AG04449 (cell line): Measurements from ENCODE around the gene RHBDL3.
A peak's percentile ranks its signal among the peaks of the same experiment; 100 is the strongest.
"Not testable (repeated sequence)": the region's sequence is repeated elsewhere in the genome, so short reads cannot be mapped to it uniquely, and the experiment has no call there.

Experiments
- CTCF ChIA-PET: fragments of 350-600 bp; formaldehyde crosslinking; extraction: SDS; loops from one replicate; lab custom pipeline; 2021; ENCODE audit warnings: antibody characterized with exemption; lab: Yijun Ruan, JAX
- POLR2A ChIA-PET: fragments of 400-600, 350-600 bp; formaldehyde crosslinking; extraction: SDS; loops from one replicate; lab custom pipeline; 2020; ENCODE audit warnings: antibody characterized with exemption, inconsistent platforms; lab: Yijun Ruan, JAX
- DNase-seq: peaks from one replicate; pipeline ENCODE4 v3.0.0-alpha.2; 2010; ENCODE audit warnings: low read depth, low spot score
- H3K4me3 ChIP-seq: 2 replicates; pipeline ENCODE4 v1.5.1; 2011; ENCODE audit warnings: low read depth, mild to moderate bottlenecking, control low read depth, low read length
- TF ChIP-seq, protein P1 (sequence below): IDR thresholded peaks from one replicate; pipeline ENCODE4 v1.5.1; 2011; ENCODE audit warnings: mild to moderate bottlenecking, moderate library complexity, low read length, control low read depth, inconsistent platforms; ENCODE audit not compliant: insufficient read depth; ENCODE audit errors: missing control alignments

Gene RHBDL3

DNA sequence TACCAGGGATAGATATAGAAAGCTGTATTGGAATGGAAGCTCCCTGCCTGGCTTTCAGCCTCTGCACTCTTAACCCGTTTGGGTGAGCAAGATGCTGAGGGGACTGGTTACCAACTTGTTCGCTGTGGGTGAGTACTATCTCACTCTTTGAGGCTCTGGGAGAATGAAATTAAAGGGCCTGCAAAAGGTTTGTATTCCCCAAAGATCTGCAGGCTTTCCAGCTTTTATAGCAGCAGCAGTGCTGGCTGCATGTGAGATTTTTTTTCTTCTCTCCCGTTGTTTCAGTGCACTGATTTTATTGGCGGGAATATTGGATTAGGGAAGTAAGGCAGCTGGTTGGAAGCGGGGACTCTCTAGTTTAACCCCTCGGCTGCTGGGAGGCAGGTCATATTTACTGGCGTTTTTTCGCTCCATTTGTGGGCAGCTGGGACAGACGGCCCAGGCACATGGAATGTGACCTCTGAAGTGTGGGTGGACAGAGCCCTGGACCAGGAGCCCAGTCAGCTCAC, 45.5 kb downstream of the RHBDL3 start:
- POLR2A ChIA-PET: no interaction called here
- H3K4me3 ChIP-seq: no peak overlapping the region
- DNase-seq: no peak
- CTCF ChIA-PET: interaction anchor here (0.8 to 1.4 kb wide), 5 partner anchors 9 to 59 kb away, joined by 3 to 9 read pairs (median 3); no protein-coding TSS in a partner anchor
- TF ChIP-seq, protein P1, sequence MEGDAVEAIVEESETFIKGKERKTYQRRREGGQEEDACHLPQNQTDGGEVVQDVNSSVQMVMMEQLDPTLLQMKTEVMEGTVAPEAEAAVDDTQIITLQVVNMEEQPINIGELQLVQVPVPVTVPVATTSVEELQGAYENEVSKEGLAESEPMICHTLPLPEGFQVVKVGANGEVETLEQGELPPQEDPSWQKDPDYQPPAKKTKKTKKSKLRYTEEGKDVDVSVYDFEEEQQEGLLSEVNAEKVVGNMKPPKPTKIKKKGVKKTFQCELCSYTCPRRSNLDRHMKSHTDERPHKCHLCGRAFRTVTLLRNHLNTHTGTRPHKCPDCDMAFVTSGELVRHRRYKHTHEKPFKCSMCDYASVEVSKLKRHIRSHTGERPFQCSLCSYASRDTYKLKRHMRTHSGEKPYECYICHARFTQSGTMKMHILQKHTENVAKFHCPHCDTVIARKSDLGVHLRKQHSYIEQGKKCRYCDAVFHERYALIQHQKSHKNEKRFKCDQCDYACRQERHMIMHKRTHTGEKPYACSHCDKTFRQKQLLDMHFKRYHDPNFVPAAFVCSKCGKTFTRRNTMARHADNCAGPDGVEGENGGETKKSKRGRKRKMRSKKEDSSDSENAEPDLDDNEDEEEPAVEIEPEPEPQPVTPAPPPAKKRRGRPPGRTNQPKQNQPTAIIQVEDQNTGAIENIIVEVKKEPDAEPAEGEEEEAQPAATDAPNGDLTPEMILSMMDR: no peak

DNA sequence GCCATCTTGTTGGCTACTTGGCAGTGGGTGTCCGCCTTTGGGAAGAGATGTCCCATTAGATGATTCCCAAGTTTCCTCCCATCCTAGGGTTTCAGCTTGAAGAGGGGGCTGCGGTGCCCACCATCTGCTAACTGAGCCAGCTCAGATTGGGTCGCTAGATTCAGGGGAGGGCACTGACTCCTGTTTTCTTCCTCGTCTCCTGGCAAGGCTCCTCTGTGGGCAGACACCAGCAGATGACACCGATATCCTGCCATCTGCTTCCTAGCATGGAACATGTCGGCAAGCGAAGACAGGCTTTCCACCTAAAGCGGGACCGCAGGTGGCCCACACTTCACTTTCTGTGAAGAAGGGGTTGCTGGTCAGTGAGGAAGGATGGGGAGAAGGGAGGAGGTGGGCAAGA, 49.0 kb downstream of the RHBDL3 start:
- TF ChIP-seq, protein P1: no peak
- ChIA-PET CTCF (interaction anchor here (1.4 to 1.8 kb wide), 2 partner anchors 9 to 63 kb away, joined by 4 to 5 read pairs; no protein-coding TSS in a partner anchor), POLR2A (no interaction called here)
- H3K4me3 ChIP-seq: no peak overlapping the region
- DNase-seq: no peak

DNA sequence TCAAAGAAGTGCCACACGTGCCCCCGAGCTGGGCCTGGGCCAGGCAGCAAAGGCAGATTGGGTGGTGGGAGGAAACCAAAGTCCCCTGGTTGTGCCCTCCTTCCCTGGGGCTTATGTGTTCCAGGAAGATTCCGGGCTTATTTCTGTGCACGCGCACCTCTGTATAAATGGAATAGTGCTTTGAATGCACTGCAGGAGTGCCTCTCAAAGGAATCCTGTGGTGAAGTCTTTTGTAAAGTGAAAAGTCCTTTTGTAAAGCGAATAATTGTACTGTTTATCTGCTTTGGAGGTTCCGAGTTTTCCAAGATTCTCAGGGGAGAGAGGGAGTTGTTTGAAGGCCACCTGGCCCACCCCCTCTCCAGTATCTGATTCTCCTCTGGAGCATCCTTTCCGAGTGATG, 49.5 kb downstream of the RHBDL3 start:
- H3K4me3 ChIP-seq: no peak overlapping the region
- no peak for DNase-seq
- TF ChIP-seq, protein P1: no peak
- ChIA-PET CTCF (interaction anchor here (1.1 to 1.8 kb wide), 3 partner anchors 9 to 69 kb away, joined by 3 to 5 read pairs (median 4); no protein-coding TSS in a partner anchor), POLR2A (no interaction called here)

DNA sequence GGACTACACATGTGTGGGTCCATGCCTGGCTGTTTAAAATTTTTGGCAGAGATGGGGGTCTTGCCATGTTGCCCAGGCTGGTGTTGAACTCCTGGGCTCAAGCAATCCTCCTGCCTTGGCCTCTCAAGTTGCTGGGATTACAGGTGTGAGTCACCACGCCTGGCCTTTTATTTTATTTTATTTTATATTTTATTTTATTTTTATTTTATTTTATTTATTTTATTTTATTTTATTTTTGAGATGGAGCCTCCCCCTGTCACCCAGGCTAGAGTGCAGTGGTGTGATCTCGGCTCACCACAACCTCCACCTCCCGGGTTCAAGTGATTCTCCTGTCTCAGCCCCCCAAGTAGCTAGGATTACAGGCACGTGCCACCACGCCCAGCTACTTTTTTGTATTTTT, 51.0 kb downstream of the RHBDL3 start:
- POLR2A ChIA-PET, DNase-seq, H3K4me3 ChIP-seq: not testable (repeated sequence)
- CTCF ChIA-PET: interaction anchor here (0.9 to 5.0 kb wide), 5 partner anchors 9 to 65 kb away, joined by 3 to 47 read pairs (median 4); no protein-coding TSS in a partner anchor

DNA sequence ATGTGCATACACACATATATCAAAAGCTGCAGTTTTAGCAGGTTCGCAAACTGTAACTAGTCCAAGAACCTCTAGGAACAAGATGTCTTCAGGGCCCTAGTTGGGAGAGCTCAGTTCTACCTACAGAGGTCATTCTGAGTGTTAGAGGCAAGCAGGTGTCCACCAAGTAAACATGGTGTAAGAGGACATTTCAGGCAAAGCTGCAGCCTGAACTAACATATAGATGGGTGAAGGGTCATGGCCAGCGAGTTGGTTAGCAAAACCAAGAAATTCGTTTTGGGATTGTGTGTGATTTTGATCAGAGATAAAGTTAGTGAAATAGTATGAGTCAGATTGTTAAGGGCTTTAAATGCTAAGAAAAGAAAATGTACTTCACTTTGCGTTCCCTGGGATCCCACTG, 51.7 kb downstream of the RHBDL3 start:
- POLR2A ChIA-PET: no interaction called here
- H3K4me3 ChIP-seq: no peak overlapping the region
- CTCF ChIA-PET: interaction anchor here (0.9 to 5.0 kb wide), 7 partner anchors 10 to 115 kb away, joined by 3 to 47 read pairs (median 10); no protein-coding TSS in a partner anchor
- DNase-seq: no peak
- TF ChIP-seq, protein P1: no peak

DNA sequence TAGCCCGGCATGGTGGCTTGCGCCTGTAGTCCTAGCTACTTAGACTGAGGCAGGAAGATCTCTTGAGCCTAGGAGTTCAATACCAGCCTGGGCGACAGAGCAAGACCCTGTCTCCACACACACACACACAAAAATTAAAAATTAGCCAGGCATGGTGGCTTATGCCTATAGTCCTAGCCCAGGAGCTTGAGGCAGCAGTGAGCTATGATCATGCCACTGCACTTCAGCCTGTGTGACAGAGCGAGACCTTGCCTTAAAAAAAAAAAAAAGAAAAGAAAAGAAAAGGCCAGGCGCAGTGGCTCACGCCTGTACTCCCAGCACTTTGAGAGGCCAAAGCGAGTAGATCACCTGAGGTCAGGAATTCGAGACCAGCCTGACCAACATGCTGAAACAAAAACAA, 52.4 kb downstream of the RHBDL3 start:
- no peak overlapping the region for H3K4me3 ChIP-seq
- POLR2A ChIA-PET: no interaction called here
- CTCF ChIA-PET: interaction anchor here (0.6 to 5.0 kb wide), 10 partner anchors 10 to 119 kb away, joined by 3 to 47 read pairs (median 8); no protein-coding TSS in a partner anchor
- TF ChIP-seq, protein P1: no peak
- no peak for DNase-seq

DNA sequence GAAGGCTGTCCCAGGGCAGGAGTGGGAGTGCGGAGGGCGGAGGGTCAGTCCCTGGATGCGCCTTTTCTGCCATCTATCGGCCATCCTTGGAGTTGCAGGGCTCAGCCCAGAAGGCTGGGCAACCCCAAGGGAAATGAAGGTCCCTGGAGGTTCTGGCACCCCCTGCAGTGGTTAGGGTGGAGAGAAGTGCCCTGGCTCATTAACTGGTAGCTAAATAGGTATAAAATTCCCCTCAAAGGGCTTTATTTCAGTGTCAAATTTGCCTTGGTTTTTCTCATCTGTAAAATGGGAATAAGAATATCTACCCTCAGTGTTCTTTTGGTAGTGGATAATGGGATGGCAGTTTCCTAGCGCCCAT, 53.9 kb downstream of the RHBDL3 start:
- POLR2A ChIA-PET: no interaction called here
- no peak for DNase-seq
- TF ChIP-seq, protein P1: peak; percentile 97
- H3K4me3 ChIP-seq: no peak overlapping the region
- CTCF ChIA-PET: interaction anchor here (0.6 to 5.0 kb wide), 26 partner anchors 8 to 206 kb away, joined by 3 to 47 read pairs (median 4); no protein-coding TSS in a partner anchor

DNA sequence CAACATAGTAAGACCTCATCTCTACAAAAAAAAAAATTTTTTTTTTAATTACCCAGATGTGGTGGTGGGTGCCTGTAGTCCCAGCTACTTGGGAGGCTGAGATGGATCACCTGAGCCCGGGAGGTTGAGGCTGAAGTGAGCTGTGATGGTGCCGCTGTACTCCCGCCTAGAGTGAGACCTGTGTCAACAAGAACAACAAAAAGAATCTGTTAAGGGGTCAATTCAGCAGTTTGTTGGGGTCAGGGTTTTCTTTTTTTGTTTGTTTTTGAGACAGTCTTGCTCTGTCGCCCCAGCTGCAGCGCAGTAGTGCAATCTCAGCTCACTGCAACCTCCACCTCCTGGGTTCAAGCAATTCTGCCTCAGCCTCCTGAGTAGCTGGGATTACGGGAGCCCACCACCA, 54.4 kb downstream of the RHBDL3 start:
- CTCF ChIA-PET: interaction anchor here (0.6 to 5.0 kb wide), 26 partner anchors 9 to 206 kb away, joined by 3 to 47 read pairs (median 4); no protein-coding TSS in a partner anchor
- H3K4me3 ChIP-seq, POLR2A ChIA-PET, DNase-seq: not testable (repeated sequence)
